Stimulated activated CD8-positive, alpha-beta memory T cell treated with anti-CD3 and anti-CD28 coated beads, Interleukin-12 subunit alpha, Interleukin-12 subunit beta, amount 100 ng/mL, for 24 hours (primary cell): Measurements from ENCODE around the gene CSNK1G1.

ENCODE experiments used
- DNase-seq: peaks from one replicate; pipeline ENCODE4 v3.0.0-alpha.2; 2020; ENCODE audit errors: extremely low read depth

The CSNK1G1 gene

DNA sequence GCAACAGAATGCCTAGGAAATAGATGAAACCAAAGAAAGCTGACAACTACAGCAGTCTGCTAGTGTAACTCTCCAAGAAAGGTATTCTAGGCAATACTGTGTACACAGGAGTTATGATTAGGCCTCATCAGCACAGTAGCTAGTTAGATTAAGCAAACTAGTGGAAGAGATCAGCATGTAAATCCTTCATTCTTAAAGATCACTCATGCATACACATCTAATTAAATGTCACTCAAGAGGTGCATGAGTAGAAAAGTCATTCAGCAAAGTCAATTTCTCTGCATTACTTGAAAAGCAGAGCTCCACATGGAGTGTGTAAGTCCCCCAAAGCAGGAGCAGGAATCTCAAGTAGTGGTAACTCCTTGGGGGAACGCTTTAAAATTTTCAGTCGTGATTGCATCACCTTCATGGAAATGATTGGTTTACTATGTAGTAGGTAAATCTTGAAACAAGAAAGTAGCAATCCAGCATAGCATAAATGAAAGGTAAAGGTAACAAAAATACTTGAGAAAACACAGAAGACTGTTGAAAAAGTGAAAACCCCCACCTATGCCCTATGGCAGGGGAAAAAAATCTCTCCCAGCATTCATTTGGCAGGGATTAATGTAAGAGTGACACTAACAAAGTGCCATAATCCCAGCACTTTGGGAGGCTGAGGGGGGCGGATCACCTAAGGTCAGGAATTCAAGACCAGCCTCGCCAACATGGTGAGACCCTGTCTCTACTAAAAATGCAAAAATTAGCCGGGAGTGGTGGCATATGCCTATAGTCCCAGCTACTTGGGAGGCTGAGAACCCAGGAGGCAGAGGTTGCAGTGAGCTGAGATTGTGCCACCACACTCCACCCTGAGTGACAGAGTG, 163.8 kb downstream of the CSNK1G1 start:
- no peak for DNase-seq

DNA sequence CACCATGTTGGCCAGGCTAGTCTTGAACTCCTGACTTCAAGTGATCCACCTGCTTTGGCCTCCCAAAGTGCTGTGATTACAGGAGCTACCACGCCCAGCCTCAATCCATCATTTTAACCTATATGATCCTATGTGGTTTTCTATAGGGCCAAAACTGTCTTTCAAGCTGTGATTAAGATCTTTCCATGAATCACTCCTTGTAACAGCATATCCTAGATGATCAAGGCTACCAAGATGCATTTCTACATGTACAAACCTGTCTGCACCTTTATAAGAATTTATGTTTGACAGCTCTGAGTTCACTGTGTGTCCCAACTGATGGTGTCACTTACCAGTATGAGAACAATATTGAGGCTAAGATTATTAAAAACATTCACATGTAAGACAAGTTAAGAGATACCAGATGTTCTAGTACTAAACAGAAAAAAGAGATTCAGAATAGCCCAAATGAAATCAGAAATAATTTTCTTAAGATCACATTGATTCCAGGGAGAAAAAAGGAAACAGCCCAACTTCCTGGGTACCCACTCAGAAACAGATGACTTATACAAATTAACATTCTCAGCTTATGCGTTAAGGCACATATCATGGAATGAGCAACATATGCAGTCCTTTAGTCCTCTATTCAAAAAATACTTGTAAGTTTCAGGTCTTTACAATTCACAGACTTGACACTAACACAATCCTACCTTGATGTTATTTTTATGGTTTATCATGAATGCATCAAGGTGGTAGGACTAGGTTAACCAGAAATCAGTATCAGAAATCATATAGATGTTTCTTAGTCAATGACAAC, 168.4 kb downstream of the CSNK1G1 start:
- DNase-seq, result no peak

DNA sequence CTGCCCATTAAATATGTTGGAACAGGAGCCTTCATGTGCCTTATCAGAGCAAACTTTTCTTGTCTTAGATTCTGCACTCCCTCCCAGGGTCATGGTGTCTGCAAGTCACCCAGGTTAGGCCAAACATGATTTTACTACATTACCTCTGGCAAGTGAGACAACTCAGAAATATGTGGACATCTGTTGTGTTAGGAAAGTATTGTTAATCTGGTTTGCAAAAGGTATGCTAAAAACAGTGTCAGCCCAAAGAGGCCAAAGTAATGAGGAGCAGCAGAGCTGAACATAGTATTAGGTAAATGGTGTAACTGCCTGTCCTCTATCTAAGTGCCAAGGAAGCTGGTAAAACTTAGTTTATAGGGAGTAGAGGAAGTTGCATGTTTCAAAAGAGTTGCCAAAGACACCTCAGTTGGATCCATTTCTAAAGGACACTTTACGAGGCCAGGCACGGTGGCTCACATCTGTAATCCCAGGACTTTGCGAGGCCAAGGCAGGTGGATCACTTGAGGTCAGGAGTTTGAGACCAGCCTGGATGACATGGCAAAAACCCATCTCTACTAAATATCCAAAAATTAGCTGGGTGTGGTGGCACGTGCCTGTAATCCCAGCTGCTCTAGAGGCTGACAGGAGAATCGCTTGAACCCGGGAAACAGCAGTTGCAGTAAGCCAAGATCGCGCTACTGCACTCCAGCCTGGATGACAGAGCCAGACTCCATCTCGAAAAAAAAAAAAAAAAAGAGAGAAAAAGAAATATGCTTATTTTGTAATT, 170.6 kb downstream of the CSNK1G1 start:
- DNase-seq, result no peak

DNA sequence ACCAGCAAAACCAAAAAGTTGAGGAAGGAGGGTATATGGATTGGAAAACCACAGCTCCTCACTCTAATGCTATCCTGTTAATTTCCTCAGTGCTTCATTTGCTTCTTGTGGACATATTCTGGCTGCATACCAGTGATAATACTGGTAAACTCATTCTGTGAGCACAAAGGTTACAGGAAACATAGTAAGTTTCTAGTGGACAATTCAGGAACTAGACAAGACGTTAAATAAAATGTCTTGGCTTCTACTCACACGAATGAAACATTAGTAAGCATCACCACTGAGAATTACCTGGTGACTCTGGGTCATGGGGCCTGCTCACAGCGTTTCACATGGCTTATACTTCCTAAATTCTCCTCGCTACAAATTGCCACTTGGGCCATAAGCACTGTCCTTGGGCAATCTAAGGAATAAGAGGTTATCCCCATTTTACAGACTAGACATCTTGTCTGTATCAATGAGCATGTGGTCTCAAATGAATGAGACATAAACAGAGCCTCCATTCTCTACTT, 173.1 kb downstream of the CSNK1G1 start:
- DNase-seq, result no peak

DNA sequence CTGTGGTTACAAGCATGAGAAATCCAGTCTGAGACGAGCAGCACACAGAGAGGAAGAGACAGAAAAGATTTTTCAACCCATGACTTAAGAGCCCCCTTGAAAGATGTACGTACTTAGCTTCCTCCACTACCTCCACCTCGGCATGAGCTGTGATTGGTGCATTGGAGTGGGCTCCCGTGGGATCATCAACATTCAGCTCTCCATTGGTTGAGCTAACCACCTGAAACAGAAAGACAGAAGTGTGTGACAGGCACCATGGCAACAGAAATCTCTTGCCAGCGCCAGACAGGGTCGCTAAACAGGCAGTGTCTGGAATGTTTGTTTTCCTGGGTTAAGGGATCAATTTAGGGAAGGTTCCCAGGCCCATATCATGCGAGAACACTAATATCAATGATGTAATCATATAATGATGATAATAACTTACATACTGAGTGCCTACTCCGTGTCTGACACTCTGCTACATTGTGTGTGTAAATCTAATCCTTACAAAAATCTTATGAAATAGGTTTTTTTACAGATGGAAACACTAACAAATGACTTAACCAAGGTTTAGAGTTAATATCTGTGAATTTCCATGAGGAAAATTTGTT, 175.6 kb downstream of the CSNK1G1 start:
- no peak for DNase-seq

DNA sequence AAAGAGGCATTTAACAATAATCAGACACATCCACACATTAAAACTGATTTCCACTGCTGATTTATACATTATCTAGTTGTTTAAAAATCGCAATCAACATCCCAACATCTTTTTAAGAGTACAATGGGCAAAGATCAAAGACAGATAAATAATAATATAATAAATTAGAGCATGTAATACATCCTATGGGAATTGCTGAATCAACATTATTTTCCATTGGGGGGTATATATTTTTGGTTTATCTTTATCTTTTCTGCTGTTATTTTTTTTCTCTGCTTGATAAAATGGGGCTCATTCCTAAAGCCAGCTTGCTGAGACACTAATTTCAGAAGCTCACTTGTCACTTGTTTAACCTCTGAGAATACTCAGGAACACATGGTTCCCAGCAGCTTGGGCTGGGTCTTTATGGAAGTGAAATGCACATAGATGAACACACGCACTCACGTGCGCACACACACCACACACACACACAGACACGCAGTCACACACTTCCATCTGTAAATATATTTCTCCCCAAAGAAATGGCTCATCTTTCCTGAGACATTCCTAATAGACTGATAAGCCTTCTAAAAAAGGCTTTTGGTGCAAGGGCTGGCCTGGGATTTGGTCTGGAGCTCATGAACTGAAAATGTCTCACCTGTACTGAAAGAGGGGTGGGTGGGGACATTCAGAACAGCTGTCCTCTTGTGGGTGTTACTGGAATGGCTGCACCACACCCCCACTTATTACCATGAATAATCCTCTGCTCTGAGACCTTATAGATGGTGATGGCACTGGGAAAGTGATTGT, 189.7 kb downstream of the CSNK1G1 start:
- DNase-seq, result no peak

DNA sequence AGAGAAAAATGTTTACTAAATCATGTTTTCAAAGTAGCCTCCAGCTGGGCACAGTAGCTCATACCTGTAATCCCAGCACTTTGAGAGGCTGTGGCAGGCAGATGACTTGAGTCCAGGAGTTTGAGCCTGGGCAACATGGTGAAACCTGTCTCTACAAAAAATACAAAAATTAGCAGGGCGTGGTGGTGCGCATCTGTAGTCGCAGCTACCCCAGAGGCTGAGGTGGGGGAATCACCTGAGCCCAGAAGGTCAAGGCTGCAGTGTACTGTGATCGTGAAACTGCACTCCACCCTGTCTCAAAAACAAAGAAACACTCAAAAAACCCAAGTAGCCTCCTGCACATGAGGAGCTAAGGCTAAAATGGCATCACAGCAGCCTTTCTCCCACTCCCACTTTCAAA, 191.5 kb downstream of the CSNK1G1 start:
- DNase-seq, result no peak

DNA sequence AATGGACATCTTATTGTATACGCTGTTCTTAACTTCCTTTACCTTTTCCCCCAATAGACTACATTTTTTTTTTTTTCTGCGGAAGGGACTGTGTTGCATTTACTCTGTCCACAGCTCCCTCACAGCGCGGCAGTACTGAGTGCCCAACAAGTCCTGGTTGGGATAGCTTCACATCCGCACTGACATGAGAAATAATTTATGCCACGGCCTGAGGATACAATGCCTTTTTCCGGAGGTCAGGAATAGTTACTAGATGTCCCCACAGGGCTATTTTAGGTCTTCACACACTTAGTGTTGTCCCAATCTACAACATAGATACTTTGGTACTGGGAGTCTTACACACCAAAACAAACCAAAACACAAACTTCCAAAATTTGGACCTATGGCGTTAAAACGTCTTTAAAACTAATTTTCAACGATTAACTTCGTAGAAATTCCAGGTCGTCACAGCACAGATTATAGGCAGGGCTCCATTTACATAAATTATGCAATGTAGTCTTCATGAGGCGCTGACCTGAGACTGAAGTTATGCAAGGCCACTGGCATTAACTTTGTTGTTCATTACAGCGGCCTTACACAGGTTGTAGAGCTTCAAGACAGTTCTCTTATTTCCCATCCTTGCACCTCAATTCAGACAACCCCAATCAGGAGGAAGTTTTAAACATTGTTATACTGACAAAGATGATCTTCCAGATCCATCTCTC, 192.2 kb downstream of the CSNK1G1 start:
- DNase-seq, result no peak

DNA sequence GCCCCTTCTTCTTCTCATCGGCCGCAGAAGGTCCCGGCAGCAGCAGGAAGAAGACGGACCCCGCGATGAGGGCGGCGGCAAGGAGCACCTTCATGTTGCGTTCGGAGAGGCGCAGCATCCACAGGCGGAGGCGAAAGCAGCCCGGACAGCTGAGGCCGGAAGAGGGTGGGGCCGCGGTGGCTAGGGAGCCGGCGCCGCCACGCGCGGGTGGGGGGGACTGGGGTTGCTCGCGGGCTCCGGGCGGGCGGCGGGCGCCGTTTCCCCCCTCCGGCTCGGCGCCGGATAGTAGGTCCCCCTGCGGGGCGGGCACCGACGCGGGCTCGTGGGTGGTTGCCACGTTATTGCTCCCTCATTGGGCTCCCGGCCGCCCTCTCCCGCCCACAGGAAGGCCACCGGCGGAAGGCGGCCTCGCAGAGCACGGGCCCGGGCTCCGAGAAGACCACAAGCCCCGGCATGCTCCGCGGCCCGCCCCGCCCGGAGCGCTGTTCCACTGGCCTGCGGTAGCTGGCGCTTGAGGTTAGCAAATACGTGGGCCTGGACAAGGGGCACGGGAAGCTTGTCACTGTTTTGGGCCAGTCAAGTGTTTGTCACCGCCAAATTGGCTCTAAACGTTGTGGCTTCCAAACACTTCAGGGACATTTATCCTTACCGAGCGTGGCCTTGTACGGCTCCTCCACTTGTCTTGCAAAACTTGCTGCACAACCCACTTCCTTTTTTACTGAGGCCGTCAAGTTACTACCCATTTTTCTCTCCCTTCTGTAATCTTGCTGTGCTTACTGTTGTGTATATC, 192.9 kb downstream of the CSNK1G1 start, which contains the start of gene PPIB:
PPIB (minus strand) TSS at position 154 of the 790 bp plus-strand sequence; CDS start at position 118, 36 bp downstream.
- peak; percentile 95 for DNase-seq

DNA sequence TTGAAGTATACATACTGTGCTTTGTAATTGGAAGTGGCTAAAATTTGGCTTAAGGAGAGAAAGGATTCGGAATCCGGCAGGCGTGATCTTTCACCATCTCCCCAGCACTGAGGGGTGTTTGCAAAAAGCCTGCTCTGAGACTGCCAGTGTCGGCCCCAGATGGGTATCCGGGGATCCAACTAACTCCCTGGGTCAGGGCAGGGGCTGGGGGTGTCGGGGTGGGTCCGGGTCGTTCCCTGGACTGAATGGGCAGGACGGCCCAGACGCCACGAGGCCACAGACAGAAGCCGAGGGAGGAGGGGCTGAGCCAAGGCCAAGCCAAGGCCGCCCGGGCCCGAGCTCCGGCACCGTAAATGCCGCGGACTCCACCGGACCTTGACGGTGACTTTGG, 193.5 kb downstream of the CSNK1G1 start:
- DNase-seq, result no peak

DNA sequence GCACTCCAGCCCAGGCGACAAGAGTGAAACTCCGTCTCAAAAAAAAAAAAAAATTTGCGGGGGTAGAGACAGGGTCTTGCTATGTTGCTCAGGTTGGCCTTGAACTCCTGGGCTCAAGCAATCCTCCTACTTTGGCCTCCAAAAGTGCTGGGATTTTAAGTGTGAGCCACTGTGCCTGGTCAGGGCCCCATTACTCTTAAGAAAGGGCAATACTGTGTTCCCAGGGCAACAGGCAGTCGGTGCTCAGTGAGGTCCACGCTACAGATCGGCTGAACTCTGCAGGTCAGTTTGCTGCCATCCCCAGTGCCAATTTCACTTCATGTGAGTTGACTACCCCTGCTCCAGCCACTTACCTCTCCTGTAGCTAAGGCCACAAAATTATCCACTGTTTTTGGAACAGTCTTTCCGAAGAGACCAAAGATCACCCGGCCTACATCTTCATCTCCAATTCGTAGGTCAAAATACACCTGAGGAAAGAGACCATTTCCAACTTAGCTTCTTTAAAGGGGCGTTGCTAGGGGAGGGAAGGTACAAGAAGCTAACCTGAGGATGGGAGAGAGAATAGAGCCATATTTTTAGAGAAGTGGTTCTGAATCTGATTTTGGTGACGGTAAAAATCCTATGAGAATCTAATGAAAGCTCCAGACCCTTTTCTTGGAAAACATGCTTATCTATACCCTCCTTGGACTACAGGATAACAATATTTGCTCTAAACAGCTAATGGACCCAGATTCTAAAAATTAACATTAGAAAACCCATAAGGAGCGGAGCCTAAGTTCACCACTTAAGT, 194.1 kb downstream of the CSNK1G1 start:
- no peak for DNase-seq

DNA sequence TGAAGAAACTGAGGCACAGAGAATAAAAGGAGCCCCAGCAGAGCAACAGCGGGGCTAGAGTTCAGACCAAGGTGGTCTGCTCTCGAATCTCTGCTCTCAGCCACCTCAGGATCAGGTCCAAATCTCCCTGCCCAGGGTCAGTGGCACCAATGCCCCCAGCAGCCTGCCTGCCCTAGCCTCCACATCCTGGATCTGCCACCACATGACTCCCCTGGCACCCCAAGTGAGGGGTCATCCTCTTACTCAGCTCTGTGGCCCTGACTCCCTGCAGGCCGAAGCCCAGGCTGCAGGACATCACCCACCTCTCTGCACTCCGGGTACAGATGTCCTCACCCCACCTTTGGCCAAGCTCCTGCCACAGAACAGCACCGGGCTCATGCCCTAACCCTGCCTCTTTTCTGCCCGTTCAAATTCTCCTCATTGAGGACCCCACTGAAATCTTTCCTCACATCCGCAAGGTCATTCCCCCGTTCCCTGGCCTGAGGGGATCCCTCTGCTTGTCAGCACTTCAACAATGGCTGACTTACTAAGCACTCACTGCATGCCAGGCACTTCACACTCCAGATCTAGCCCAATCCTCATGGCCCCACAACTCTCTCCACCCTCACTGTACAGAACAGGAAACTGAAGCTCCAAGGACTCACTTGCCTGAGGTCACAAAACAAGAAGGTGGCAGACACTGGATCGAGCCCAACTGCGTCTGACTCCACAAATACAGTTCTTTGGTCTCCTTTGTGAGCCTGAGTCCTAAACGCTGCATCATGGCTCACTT, 197.4 kb downstream of the CSNK1G1 start:
- DNase-seq, result no peak

DNA sequence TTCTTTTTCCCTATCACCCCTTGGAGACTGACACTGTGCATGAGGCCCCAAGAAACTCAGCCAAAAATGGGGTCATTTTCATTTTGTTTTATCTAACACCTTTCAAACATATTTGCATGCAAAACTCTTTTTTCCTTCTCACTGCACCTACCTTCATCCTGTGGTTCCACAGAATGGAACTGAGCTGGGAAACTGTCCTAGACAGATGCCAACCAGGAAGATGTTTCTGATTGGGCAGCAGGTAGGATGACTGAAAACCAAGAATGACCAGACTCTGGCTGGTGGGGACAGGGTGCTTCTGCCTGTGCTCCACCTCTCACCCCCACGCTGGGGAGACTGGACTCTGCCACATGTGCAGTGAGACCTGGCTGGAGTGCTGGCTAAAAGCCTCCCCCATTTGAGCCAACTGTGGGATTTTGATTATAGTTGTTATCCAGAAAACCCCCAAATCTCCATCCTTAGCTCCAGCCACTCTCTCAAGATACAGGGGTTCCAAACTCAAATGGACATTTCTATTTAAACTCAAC, 198.3 kb downstream of the CSNK1G1 start:
- no peak for DNase-seq

DNA sequence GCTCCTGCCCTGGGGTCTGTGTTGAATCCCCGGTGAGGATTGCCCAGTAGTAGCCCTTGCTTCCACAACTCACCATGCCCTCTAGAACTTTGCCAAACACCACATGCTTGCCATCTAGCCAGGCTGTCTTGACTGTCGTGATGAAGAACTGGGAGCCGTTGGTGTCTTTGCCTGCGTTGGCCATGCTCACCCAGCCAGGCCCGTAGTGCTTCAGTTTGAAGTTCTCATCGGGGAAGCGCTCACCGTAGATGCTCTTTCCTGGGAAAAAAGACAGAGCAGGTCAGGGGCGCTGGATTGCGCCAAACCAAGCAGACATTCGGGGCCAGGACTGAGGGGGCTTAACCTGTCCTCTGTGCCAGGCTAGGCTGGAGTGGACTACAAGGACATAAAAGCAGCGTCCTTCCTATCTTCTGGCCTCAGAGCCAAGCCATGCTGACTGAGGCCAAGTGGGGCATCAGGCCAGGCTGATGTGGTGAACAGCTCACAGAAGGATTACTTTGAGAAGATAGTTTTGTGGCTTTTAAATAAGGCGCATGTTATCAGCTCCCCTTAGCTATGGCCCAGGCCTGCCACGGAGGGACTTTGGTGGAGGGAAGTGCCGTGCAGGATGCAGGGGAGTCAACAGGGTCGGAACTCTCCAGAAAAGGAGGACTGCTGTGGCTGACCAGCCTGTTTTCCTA, 199.2 kb downstream of the CSNK1G1 start:
- no peak for DNase-seq

DNA sequence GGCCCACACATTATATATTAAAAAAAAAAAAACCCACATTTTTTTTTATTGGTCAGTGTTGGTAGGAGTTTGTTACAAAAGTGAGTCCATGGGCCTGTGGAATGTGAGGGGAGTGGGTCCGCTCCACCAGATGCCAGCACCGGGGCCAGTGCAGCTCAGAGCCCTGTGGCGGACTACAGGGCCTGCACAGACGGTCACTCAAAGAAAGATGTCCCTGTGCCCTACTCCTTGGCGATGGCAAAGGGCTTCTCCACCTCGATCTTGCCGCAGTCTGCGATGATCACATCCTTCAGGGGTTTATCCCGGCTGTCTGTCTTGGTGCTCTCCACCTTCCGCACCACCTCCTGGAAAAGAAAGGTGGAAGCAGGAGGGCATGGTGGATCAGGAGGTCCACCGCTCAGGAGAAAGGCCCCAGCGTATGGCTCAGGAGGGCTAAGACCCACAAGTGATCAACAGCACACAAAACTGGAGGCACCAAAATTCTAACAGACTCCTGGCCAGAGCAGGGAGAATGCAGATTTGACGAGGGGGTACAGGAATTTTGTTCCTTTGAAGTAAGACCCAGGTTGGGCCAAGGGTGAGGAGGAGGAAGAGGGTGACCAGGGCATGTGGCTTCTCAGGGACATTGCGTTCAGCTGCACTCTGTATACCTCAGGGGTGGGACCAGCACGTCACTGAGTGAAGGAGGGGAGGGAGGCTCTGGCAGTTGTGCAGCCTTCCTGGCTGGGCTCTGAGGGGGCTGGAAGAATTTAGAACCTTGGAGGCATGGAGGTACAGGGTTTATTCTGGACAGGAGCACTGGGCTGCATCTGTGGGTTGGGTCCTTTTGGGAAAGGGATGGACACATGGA, 199.9 kb downstream of the CSNK1G1 start:
- DNase-seq, result no peak
